H9 (cell line): ENCODE measurements around the gene EIF3M. TPM values are rescaled to one million over a fixed set of nuclear protein-coding genes. Genes with fewer than 3 reads are reported as not detected.

ENCODE experiments used
- DNase-seq: peaks from one replicate; pipeline ENCODE4 v3.0.0-alpha.2; 2017
- H2AFZ ChIP-seq: one replicate; pipeline ENCODE4 v1.6.1; 2013; ENCODE audit warnings: mild to moderate bottlenecking, low read length, control low read depth, moderate library complexity
- H2AK5ac ChIP-seq: 2 replicates; pipeline ENCODE4 v1.6.1; 2013; ENCODE audit warnings: low read length, control low read depth, mixed read lengths; ENCODE audit not compliant: insufficient read length
- H2BK120ac ChIP-seq: one replicate; pipeline ENCODE4 v1.6.1; 2013; ENCODE audit warnings: low read depth, mild to moderate bottlenecking, low read length, control low read depth, inconsistent platforms; ENCODE audit not compliant: poor library complexity, severe bottlenecking
- H2BK12ac ChIP-seq: 2 replicates; pipeline ENCODE4 v1.6.1; 2013; ENCODE audit warnings: low read length, control low read depth, mixed read lengths, low read depth; ENCODE audit not compliant: insufficient read length
- H2BK15ac ChIP-seq: 2 replicates; pipeline ENCODE4 v1.6.1; 2013; ENCODE audit warnings: low read depth, low read length, control low read depth
- H2BK20ac ChIP-seq: one replicate; pipeline ENCODE4 v1.6.1; 2013; ENCODE audit warnings: low read depth, mild to moderate bottlenecking, low read length, control low read depth, inconsistent platforms; ENCODE audit not compliant: poor library complexity, severe bottlenecking
- H2BK5ac ChIP-seq: 2 replicates; pipeline ENCODE4 v1.6.1; 2013; ENCODE audit warnings: low read length, control low read depth, mixed read lengths; ENCODE audit not compliant: insufficient read length
- H3K14ac ChIP-seq: 2 replicates; pipeline ENCODE4 v1.6.1; 2013; ENCODE audit warnings: low read length, control low read depth; ENCODE audit not compliant: insufficient read depth
- H3K18ac ChIP-seq: 2 replicates; pipeline ENCODE4 v1.6.1; 2013; ENCODE audit warnings: low read depth, mild to moderate bottlenecking, mixed read lengths, low read length, control low read depth; ENCODE audit not compliant: insufficient read length
- H3K23ac ChIP-seq: 2 replicates; pipeline ENCODE4 v1.6.1; 2013; ENCODE audit warnings: low read length, control low read depth, mixed read lengths, low read depth; ENCODE audit not compliant: insufficient read length
- H3K23me2 ChIP-seq: 2 replicates; pipeline ENCODE4 v1.6.1; 2013; ENCODE audit warnings: low read depth, mild to moderate bottlenecking, mixed read lengths, low read length, control low read depth; ENCODE audit not compliant: insufficient read length, poor library complexity, severe bottlenecking
- H3K27ac ChIP-seq: 2 replicates; pipeline ENCODE4 v1.5.1; 2013; ENCODE audit warnings: low read length, control low read depth, mixed read lengths, low read depth; ENCODE audit not compliant: insufficient read length
- H3K27me3 ChIP-seq: 2 replicates; pipeline ENCODE4 v1.6.1; 2013; ENCODE audit warnings: low read length, control low read depth, inconsistent platforms; ENCODE audit not compliant: insufficient read depth
- H3K4ac ChIP-seq: 2 replicates; pipeline ENCODE4 v1.6.1; 2013; ENCODE audit warnings: low read depth, mild to moderate bottlenecking, control low read depth, inconsistent platforms, low read length, moderate library complexity
- H3K4me1 ChIP-seq: 2 replicates; pipeline ENCODE4 v1.6.1; 2013; ENCODE audit warnings: low read length, control low read depth, inconsistent platforms; ENCODE audit not compliant: insufficient read depth
- H3K4me2 ChIP-seq: 2 replicates; pipeline ENCODE4 v1.6.1; 2013; ENCODE audit warnings: low read length, control low read depth, mixed read lengths; ENCODE audit not compliant: insufficient read length, insufficient read depth
- H3K56ac ChIP-seq: 2 replicates; pipeline ENCODE4 v1.6.1; 2013; ENCODE audit warnings: low read depth, mild to moderate bottlenecking, mixed read lengths, low read length, control low read depth; ENCODE audit not compliant: insufficient read length
- H3K79me1 ChIP-seq: 2 replicates; pipeline ENCODE4 v1.6.1; 2013; ENCODE audit warnings: low read depth, mild to moderate bottlenecking, moderate library complexity, low read length, control low read depth, inconsistent platforms; ENCODE audit not compliant: insufficient read depth, poor library complexity, severe bottlenecking
- H3K79me2 ChIP-seq: 2 replicates; pipeline ENCODE4 v1.6.1; 2013; ENCODE audit warnings: low read length, control low read depth, inconsistent platforms; ENCODE audit not compliant: insufficient read depth
- H3K9ac ChIP-seq: 2 replicates; pipeline ENCODE4 v1.6.1; 2013; ENCODE audit warnings: low read length, control low read depth, mixed read lengths; ENCODE audit not compliant: insufficient read length; ENCODE audit errors: extremely low read depth
- H3K9me3 ChIP-seq: one replicate; pipeline ENCODE4 v1.6.1; 2013; ENCODE audit warnings: low read depth, low read length, inconsistent platforms; ENCODE audit not compliant: control insufficient read depth
- H3T11ph ChIP-seq: one replicate; pipeline ENCODE4 v1.6.1; 2013; ENCODE audit warnings: mild to moderate bottlenecking, low read length, control low read depth, inconsistent platforms
- H4K20me1 ChIP-seq: one replicate; pipeline ENCODE4 v1.6.1; 2013; ENCODE audit not compliant: control insufficient read depth, insufficient read length, insufficient read depth
- H4K5ac ChIP-seq: 2 replicates; pipeline ENCODE4 v1.6.1; 2013; ENCODE audit warnings: low read depth, mild to moderate bottlenecking, mixed read lengths, low read length, control low read depth; ENCODE audit not compliant: insufficient read length
- H4K8ac ChIP-seq: replicated peaks from 2 replicates; pipeline ENCODE4 v1.6.1; 2013; ENCODE audit warnings: low read length, control low read depth, mixed read lengths, low read depth; ENCODE audit not compliant: insufficient read length
- H4K91ac ChIP-seq: 2 replicates; pipeline ENCODE4 v1.6.1; 2013; ENCODE audit warnings: low read depth, mild to moderate bottlenecking, moderate library complexity, mixed read lengths, low read length, control low read depth; ENCODE audit not compliant: insufficient read length
- H3K27ac Mint-ChIP-seq, 3 experiments: 2 replicates in 2 of 3; 3 replicates in 1 of 3; pipeline ENCODE4 v1.8.0; 2020 to 2021; ENCODE audit warnings: mixed read lengths in 3 of 3, mild to moderate bottlenecking in 1 of 3, moderate library complexity in 1 of 3
- H3K27me3 Mint-ChIP-seq: 2 replicates; pipeline ENCODE4 v1.8.0; 2021; ENCODE audit warnings: low read depth, mild to moderate bottlenecking, moderate library complexity, mixed read lengths
- H3K36me3 Mint-ChIP-seq, 3 experiments: 2 replicates in 2 of 3; 3 replicates in 1 of 3; pipeline ENCODE4 v1.8.0; 2020 to 2021; ENCODE audit warnings: low read depth in 3 of 3, mixed read lengths in 3 of 3; ENCODE audit not compliant: insufficient read depth in 1 of 3
- H3K4me1 Mint-ChIP-seq, 2 experiments: 2 replicates each; pipeline ENCODE4 v1.8.0; 2020; ENCODE audit warnings: mixed read lengths in 2 of 2
- H3K4me3 Mint-ChIP-seq, 2 experiments: 2 replicates in 1 of 2; 3 replicates in 1 of 2; pipeline ENCODE4 v1.8.0; 2020 to 2021; ENCODE audit warnings: mild to moderate bottlenecking in 2 of 2, mixed read lengths in 2 of 2, moderate library complexity in 1 of 2
- H3K9me3 Mint-ChIP-seq, 2 experiments: 2 replicates in 1 of 2; 3 replicates in 1 of 2; pipeline ENCODE4 v1.8.0; 2020; ENCODE audit warnings: mild to moderate bottlenecking in 2 of 2, mixed read lengths in 2 of 2, moderate library complexity in 1 of 2
- CTCF ChIP-seq: fragments of 200-600 bp; sonication (generic); conservative IDR thresholded peaks from 3 replicates; pipeline ENCODE4 v1.8.0; 2021; ENCODE audit warnings: antibody characterized with exemption, mild to moderate bottlenecking
- total RNA-seq: library from RNA; stranded (reverse); gene quantifications from 2 replicates; pipeline ENCODE4 v1.2.1, GENCODE V29; 2021

Gene EIF3M
- total RNA-seq, 1 experiment from 2014 or later = 365 TPM

DNA sequence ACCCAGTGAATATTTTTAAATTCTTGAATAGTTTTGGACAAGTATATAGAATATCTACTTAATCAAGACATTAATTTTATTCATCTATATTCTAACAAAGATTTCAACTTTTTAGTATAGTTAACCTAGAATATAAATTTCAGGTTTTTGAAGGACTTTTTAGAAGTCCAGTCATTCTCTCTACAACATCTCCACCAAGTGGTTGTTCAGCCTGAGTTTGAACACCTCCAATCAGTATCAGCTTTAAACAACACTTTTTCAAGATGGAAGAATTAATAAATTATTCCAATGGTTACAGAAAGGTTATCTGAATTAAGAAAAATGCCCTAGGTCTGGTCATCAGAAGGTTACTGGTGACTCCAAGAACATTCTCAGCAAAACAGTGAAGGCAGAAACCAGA is 31.8 kb downstream of the EIF3M start:
- H3K4me3 Mint-ChIP-seq = no peak overlapping the region
- H3K9me3 ChIP-seq = no peaks in the 10 kb centered on the region
- TF ChIP-seq CTCF = peak; percentile 53
- H4K91ac ChIP-seq = no peak overlapping the region
- no peak overlapping the region for H3K56ac ChIP-seq
- H2BK15ac ChIP-seq = no peak overlapping the region
- H3K9me3 Mint-ChIP-seq = no peaks in the 10 kb centered on the region; a peak in 2 of 5 replicates
- H3K4ac ChIP-seq = no peak overlapping the region
- no peaks in the 10 kb centered on the region for H3K4me1 ChIP-seq
- no peaks in the 10 kb centered on the region for H3K79me2 ChIP-seq
- H2AFZ ChIP-seq = no peak overlapping the region
- no peaks in the 10 kb centered on the region for H3K79me1 ChIP-seq
- H4K5ac ChIP-seq = no peak overlapping the region
- H3K23me2 ChIP-seq = no peaks in the 10 kb centered on the region
- no peak overlapping the region for H3K14ac ChIP-seq
- no peak overlapping the region for H3K4me2 ChIP-seq
- H3T11ph ChIP-seq = no peak overlapping the region
- no peak overlapping the region for H3K23ac ChIP-seq
- H2BK12ac ChIP-seq = no peak overlapping the region
- H3K18ac ChIP-seq = no peak overlapping the region
- H3K27me3 Mint-ChIP-seq = no peaks in the 10 kb centered on the region
- DNase-seq = no peak
- no peak overlapping the region for H3K27ac Mint-ChIP-seq
- H3K27me3 ChIP-seq = no peaks in the 10 kb centered on the region
- H4K8ac ChIP-seq = no peak overlapping the region
- H3K27ac ChIP-seq = no peak overlapping the region
- H2AK5ac ChIP-seq = no peak overlapping the region
- H3K4me1 Mint-ChIP-seq = peaks cover 3 to 4% of the 10 kb centered on the region in 2 experiments
- H2BK20ac ChIP-seq = no peak overlapping the region
- no peak overlapping the region for H2BK120ac ChIP-seq
- no peaks in the 10 kb centered on the region; a peak in 3 of 7 replicates for H3K36me3 Mint-ChIP-seq
- H4K20me1 ChIP-seq = no peaks in the 10 kb centered on the region
- H3K9ac ChIP-seq = no peak overlapping the region
- H2BK5ac ChIP-seq = no peak overlapping the region
